HG02938 (cell line): Measurements from ENCODE around the gene RNF126.
"Not testable (repeated sequence)": the region's sequence is repeated elsewhere in the genome, so short reads cannot be mapped to it uniquely, and the experiment has no call there.

Experiments used
- ATAC-seq: cut with Tn5 transposase; IDR thresholded peaks from one replicate; pipeline ENCODE4 v1.9.1; 2021; ENCODE audit warnings: mild to moderate bottlenecking, moderate library complexity; ENCODE audit not compliant: unreplicated experiment

Gene RNF126

DNA sequence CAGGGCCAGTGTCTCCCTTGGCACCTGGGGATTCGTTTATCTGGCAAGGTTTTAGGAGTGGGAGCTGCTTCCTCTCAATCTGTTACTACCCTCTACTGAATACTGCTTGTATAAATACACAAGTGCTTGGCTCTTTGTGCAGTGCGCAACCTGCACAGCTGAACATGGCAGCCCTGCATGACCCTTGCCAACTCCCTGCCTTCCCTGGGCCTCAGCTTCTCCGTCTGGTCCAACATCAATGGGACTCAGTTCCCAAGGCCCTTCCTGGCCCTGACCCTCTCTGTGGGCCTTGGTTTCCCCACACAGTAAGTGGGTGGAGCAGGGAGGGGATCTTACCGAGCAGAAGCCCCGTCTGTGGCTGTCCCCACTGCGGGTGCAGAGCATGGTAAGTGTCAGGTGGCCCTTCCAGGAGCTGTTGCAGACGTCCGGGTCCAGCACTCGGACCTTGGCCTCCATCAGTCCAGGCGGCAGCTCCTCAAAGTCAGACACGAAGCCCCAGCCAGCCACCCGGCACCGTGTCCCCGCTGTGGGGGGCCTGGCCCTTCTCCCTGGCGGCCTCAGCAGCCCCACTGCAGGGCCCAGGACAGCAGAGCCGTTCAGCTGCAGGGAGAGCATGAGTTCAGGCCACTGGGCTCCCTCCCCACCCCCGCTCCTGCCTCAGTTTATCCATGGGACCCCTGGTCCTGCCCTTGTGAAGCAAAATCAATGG, 23.7 kb upstream of the RNF126 start:
- ATAC-seq = no peak

DNA sequence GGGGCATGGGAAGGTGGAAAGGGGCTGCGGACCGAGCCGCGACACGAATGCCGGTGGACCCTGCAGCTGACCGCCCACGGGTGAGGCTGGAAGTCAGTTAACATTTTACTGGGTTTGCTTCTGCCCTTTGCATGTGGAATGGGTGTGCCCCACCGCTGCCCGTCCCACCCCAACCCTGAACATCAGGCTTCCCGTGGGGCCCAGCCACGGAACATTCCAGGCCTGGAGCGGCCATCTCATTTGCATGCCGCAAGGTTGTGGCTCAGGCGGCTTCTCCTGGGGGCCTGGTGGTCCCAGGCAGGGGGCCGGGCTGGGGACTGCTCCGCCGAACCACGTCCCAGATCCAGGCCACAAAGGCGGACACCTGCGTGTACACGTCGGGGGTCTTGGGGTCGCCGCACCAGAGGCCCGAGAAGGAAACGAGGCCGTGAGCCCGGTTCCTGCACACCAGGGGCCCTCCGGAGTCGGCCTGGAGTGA, 22.5 kb upstream of the RNF126 start:
- no peak for ATAC-seq

DNA sequence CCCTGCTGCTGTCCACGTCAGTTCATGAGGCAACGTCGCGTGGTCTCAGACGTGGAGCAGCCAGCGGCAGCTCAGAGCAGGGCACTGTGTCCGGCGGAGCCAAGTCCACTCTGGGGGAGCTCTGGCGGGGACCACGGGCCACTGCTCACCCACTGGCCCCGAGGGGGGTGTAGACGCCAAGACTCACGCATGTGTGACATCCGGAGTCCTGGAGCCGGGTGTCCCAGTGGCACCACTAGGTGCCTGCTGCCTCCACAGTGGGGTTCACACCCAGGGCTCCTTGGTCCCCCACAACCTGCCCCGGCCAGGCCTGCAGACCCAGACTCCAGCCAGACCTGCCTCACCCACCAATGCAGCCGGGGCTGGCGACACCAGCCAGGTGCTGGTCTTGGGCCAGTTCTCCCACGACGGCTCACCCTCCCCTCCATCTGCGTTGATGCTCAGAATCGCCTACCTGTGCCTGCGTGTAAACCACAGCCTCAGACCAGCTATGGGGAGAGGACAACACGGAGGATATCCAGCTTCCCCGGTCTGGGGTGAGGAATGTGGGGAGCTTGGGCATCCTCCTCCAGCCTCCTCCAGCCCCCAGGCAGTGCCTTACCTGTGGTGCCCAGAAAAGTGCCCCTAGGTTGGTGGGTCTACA, 19.8 kb upstream of the RNF126 start:
- no peak for ATAC-seq

DNA sequence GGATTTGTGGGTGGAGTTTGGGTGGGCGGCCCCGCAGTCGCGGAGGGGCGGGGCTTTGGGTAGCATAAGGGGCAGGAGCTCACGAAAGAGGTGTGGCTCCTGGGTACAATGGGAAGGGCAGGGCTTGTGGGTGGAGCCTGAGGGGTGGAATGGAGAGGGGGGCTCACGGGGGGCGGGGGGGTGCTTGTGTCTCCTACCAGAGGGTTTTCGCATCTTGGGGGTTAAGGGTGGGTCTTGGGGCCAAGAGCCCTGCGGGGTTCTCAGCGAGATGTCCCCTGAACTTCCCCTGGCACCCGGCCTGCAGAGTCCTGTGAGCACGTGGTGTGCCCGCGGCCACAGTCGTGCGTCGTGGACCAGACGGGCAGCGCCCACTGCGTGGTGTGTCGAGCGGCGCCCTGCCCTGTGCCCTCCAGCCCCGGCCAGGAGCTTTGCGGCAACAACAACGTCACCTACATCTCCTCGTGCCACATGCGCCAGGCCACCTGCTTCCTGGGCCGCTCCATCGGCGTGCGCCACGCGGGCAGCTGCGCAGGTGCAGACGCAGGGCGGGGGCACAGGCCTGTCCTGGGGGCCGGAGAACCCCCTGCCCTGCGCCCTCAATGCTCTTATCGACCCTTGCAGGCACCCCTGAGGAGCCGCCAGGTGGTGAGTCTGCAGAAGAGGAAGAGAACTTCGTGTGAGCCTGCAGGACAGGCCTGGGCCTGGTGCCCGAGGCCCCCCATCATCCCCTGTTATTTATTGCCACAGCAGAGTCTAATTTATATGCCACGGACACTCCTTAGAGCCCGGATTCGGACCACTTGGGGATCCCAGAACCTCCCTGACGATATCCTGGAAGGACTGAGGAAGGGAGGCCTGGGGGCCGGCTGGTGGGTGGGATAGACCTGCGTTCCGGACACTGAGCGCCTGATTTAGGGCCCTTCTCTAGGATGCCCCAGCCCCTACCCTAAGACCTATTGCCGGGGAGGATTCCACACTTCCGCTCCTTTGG, 18.3 kb upstream of the RNF126 start:
- no peak for ATAC-seq

DNA sequence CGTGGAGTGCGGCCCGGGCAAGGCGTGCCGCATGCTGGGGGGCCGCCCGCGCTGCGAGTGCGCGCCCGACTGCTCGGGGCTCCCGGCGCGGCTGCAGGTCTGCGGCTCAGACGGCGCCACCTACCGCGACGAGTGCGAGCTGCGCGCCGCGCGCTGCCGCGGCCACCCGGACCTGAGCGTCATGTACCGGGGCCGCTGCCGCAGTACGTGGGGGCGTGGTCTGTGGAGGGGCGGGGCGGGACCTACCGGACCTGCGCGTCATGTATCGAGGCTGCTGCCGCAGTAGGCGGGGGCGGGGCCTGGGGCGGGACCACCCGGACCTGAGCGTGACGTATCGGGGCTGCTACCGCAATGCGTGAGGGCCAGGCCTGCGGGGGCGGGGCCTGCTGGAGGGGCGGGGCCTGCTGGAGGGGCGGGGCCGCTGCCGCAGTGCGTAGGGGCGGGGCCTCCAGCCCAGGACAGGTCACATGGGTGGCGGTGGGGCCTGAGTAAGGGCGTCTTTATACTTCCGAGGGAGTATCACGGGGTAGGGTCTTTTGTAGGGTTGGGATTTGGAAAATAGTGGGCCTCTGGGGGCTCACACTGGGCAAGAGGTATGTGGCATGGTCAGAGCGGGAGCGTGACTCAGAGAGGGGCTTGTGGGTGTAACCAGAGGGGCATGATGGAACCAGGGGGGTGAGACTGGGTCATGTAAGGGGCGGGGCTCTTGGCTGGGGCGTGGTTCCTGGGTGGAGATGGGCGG, 17.4 kb upstream of the RNF126 start:
- ATAC-seq = peak; percentile 61

DNA sequence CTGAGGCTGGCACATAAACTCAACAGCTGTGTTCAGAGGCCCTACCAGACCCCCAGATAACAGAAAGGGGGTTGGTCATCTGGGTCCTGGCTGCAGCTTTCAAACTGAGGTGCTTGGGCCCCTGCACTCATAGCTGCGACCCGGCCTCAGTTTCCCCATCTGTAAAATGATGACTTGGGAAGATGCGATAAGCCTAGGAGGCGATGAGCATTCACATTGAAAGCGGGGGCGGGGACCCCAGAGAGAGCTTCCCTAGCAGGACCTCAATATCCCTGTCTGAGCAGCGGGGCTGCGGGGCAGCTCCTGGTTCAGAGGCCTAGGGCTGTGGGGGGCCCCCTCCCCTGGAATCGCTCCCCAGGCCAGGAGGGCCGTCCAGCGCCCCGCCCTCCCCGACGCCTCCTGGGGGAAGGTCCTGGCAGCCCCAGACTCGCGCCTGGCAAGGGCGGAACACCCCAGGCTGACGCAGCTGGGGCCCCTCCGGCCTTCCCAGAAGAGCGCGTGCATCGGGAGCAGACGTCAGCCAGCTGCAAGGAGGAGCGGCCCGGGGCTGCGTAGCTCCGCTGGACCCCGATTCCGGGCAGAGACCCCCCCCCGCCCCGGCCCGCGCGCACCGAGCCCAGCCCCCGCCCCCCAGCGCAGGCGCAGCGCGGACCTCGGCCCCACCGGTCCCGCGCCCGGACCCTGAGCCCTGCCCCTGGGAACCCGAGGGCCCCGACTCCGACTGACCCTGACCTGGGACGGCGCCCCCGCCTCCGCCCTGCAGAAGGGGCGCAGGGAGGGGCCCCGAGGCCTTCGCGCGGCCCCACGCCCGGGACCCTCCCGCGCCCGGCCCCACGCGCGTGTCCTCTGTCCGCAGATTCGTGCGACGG, 16.6 kb upstream of the RNF126 start:
- peak; percentile 17 for ATAC-seq

DNA sequence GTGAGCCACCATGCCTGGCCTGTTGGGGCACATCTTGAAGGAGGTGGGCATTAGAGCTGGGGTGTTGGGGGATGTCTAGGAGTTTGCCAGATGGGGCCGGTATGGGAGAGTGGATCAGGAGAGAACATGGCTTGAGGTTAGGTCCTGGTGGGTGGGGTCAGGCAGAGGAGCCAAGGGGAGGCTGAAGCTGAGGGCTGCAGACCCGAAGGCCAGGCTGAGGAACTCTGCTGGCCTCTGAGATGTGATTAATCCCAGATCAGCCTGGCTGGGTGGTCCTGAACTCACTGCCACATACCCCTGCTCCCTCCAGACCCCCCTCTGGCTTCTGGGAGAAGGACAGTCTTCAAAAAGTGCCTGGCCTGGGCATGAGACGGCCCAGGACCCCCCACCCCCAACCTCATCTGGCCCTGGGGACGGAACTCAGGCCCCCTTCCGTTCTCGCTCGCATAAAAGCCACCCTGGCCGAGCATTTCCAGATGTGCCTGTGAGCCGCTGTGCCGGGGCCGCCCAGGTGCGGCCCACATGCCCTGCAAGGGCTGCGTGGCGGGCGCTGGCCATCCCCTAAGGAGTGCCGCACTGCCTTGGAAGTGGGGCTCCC, 15.9 kb upstream of the RNF126 start:
- no peak for ATAC-seq

DNA sequence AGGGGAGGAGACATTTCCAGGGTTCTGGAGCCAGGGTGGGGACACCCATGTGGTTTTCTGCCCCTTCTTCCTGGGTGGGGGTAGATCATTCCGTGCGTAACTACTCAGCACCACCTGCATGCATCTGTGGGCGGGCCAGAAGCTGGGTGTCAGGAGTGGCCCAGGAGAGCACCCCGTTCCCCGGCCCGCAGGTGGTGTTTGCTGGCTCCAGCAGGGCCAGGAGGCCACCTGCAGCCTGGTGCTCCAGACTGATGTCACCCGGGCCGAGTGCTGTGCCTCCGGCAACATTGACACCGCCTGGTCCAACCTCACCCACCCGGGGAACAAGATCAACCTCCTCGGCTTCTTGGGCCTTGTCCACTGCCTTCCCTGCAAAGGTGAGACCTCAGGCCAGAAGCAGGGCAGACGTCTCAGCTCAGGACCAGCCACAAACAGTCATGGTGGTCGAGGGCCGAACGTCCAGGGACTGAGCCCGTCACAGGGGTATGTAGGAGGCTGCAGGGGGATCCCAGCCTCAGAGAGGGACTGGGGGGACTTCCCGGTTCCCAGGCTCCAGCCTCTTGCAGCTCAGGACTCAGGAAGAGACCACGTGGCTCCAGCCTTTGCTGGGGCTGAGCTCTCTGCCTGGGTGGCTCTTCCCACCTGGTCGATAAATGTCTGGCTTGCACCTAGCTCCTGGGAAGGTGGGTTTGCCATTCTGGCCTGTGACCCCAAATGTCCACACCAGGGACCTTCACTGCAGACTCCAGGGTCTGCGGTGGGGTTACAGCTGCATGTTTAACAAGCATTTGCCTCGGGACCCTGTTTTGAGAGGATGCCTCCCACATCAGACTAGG, 14.8 kb upstream of the RNF126 start:
- no peak for ATAC-seq

DNA sequence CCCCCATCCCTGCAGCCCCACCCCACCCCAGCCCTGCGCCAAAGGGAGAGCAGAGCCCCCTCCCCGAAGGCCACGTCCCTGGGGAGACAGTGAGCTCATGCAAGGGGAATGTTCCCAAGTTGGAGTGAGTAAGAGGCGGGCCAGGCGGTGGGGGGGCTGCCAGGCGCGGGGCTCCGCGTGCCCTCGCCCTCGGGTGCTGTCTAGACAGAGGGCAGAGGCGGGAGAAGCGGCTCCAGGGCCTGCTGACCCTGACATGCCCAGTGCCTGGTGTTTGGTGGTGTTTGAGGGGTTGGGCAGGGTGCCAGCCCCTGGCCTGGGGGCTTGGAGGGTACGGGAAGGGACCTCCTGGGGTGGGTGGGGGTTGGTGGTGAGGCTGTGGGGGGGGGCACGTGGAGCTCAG, 14.2 kb upstream of the RNF126 start:
- ATAC-seq = no peak

DNA sequence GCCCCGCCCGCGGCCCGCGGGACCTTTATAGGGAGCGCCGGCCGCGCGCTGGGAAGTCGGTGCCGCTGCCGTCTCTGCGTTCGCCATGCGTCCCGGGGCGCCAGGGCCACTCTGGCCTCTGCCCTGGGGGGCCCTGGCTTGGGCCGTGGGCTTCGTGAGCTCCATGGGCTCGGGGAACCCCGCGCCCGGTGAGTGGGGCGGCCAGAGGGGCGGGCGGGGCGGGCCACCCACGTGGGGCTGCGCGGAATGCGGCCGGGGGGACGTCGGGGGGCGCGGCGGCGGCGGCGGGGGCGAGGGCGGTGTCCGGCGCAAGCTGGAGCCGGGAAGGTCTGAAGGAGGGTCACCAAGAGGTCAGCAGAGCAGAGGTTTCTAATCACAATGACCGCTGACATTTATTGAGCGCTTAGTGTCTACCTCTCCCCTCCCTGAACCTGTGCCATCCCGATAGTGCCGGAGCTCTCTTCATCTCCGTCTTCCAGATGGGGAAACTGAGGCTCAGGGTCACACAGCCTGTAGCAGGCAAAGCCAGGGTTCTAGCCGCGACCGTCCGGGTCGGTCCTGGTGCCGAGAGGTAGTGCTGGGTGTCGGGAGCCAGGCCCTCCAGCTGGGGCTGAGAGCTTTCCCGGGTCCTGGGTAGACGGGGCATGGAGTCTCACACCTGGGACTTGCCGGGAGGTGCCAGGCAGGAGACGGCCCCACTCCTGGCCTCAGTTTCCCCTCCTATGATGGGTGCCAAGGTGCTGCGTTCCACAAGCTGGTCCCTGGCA, 13.5 kb upstream of the RNF126 start, which contains the start of gene FSTL3:
Gene FSTL3 (plus strand): TSS at position 54 of the 767 bp plus-strand sequence. CDS start 32 bp downstream, at position 86.
- ATAC-seq = no peak

DNA sequence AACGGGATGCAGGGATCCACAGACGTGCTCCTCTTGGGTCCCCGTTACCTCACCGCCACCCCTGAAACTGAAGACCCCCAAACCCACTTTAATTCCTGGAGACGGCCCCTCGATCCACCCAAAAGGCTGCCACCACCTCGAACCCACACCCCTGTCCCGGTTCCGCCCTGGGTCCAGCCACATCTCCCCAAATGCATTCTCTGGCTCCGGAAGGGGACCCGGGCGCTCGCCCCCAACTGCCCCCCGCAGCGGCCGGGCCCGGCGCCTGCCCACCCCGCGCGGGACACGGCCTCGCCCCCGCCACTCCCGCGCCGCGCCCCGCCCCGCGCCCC, 13.0 kb upstream of the RNF126 start:
- no peak for ATAC-seq

DNA sequence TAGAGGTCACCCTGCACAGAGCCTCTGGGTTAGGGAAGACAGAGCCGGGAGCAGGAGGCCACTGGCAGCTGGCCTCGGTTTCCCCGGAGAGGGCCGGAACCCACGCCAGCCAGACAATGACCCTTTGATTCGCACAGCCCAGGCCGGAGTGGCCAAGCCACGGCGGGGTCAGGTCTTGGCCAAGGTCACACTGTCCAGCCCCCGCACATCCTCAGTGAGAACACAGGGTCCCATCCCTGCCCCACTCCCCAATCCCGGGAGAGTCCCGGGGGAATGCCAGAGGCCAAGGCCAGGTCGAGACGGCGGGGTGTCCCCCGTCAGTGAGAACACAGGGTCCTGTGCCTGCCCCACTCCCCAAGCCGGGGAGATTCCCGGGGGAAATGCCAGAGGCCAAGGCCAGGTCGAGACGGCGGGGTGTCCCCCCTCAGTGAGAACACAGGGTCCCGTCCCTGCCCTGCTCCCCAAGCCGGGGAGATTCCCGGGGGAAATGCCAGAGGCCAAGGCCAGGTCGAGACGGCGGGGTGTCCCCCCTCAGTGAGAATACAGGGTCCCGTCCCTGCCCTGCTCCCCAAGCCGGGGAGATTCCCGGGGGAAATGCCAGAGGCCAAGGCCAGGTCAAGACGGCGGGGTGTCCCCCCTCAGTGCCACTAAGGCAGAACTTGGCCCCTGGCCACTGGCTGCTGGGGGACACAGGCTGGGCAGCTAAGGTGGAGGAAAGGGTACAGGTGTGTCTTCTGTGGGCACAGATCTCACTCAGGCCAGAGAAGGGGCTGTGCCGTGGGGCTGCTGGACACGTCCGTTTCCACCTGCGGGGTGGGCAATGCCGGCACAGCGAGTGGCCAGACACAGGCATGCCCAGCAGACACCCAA, 11.5 kb upstream of the RNF126 start:
- no peak for ATAC-seq

DNA sequence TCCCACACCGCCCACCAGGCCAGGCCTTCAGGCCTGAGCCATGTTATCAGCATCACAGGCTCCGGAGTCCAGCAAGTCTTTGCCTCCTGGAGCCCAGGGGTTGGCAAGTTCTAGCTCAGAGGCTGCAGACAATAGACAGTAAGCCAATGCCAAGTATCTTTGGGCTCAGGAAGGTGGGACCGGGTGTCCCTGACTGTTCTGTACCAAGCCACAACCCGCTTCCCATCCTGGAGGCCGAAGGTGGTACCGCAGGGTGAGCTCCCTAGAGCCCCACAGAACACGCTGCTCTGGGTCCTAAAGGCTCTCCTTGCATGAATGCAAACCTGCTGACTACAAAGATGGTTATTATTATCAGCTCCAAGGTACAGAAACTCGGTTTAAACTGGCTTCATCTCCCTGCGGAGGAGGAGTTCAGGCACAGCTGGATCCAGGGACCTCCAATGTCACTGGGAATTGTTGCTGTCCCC, 7.6 kb upstream of the RNF126 start:
- no peak for ATAC-seq

DNA sequence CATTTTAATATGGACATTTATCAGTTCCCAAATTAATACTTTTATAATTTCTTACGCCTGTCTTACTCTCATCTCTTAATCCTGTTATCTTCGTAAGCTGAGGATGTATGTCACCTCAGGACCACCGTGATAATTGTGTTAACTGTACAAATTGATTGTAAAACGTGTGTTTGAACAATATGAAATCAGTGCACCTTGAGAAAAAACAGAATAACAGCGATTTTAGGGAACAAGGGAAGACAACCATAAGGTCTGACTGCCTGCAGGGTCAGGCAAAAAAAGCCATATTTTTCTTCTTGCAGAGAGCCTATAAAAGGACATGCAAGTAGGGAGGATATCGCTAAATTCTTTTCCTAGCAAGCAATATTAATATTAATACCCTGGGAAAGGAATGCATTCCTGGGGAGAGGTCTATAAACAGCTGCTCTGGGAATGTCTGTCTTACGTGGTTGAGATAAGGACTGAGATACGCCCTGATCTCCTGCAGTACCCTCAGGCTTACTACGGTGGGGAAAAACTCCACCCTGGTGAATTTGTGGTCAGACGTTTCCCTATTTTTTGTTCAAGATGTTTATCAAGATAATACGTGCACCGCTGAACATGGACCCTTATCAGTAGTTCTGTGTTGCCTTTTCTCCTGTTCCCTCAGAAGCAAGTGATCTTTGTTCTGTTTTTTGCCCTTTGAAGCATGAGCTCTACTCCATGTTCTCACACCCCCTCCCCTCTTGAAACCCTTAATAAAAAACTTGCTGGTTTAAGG, 5.8 kb upstream of the RNF126 start:
- not testable (repeated sequence) for ATAC-seq

DNA sequence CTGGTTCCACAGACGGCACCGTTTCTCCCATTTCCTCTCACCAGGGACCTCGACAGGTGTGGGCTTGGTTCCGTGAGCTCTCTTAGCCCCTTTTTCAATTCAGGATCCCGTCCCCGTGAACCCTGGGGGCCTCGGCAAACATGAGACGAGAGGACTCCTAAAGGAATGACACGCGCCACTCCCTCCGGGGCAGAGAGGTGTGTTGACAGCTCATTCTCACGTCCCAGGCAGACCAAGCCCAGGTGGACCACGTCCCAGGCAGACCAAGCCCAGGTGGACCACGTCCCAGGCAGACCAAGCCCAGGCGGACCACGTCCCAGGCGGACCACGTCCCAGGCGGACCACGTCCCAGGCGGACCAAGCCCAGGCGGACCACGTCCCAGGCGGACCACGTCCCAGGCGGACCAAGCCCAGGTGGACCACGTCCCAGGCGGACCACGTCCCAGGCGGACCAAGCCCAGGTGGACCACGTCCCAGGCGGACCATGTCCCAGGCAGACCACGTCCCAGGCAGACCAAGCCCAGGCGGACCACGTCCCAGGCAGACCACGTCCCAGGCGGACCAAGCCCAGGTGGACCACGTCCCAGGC, 4.1 kb upstream of the RNF126 start:
- not testable (repeated sequence) for ATAC-seq
